ENCODE data around the gene MAFG. TPM values are rescaled to one million over a fixed set of nuclear protein-coding genes. Genes with fewer than 3 reads are reported as not detected.

Gene MAFG
- total and polyA plus RNA-seq, 2 of the 13 experiments (the other 11 are each of a cell fraction or from before 2014, with no cell fraction given): 14.5 to 20.0 TPM

DNA sequence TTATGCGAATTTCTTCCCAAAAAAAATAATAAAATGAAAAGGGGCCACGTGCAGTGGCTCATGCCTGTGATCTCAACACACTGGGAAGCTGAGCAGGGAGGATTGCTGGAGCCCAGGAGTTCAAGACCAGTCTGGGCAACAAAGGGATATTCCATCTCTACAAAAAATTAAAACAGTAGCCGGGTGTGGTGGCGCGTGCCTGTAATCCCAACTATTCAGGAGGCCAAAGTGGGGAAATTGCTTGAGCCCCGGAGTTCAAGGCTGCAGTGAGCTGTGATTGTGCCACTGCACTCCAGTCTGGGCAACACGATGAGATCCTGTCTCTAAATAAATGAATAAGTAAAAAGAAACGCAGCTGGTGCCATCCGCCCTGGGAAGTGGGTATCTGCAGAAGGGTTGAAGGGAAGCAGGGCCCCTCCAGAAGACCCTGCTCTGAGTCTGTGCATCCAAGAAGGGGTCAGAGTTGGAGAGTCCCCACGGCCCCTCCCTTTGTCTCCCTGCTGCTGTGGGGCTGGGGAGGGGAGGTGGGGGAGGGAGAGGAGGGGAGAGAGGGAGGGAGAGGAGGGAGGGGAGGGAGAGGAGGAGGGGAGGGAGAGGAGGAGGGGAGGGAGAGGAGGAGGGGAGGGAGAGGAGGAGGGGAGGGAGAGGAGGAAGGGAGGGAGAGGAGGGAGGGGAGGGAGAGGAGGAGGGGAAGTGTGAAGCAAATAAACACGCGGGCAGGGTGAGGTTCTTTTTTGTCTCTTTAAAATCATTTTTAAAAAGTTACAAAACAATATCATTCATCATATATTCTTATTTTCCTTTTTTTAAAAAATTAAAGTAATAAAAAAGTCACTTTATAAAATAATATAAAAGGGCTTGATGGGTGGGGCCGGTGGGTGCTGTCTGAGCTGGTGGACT lies 24.5 kb upstream of the MAFG start (continued):
- TF ChIP-seq MBD4 (IDR thresholded peaks at IDR 0.05; ENCODE audit: borderline replicate concordance, low read length): no peak
- no peak for TF ChIP-seq BCL6 (CRISPR knock-in tag; IDR thresholded peaks at IDR 0.05)
- peak; percentile 43 for TF ChIP-seq SRSF4 (IDR thresholded peaks at IDR 0.05; ENCODE audit: low read depth, low read length, poor library complexity, severe bottlenecking)
- TF ChIP-seq XBP1 (CRISPR knock-in tag; IDR thresholded peaks at IDR 0.05): no peak
- no peak for TF ChIP-seq TOPORS (CRISPR knock-in tag; IDR thresholded peaks at IDR 0.05)
- TF ChIP-seq KMT2A (CRISPR knock-in tag; IDR thresholded peaks at IDR 0.05): no peak
- no peak for TF ChIP-seq ZNF180 (CRISPR knock-in tag; IDR thresholded peaks at IDR 0.05; ENCODE audit: borderline replicate concordance, low read depth)
- TF ChIP-seq, protein P1, sequence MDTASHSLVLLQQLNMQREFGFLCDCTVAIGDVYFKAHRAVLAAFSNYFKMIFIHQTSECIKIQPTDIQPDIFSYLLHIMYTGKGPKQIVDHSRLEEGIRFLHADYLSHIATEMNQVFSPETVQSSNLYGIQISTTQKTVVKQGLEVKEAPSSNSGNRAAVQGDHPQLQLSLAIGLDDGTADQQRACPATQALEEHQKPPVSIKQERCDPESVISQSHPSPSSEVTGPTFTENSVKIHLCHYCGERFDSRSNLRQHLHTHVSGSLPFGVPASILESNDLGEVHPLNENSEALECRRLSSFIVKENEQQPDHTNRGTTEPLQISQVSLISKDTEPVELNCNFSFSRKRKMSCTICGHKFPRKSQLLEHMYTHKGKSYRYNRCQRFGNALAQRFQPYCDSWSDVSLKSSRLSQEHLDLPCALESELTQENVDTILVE (CRISPR knock-in tag; IDR thresholded peaks at IDR 0.05): 0 out of 2 replicates have a peak, but pooled peaks have one; percentile 14
- TF ChIP-seq SNAPC2 (CRISPR knock-in tag; IDR thresholded peaks at IDR 0.05): no peak
- no peak for TF ChIP-seq MIER2 (CRISPR knock-in tag; IDR thresholded peaks at IDR 0.05)
- TF ChIP-seq KLF16 (CRISPR knock-in tag; IDR thresholded peaks at IDR 0.05): peak in 1 of 2 experiments; percentile 22; a peak in 1 of 4 replicates
- TF ChIP-seq, protein P2, sequence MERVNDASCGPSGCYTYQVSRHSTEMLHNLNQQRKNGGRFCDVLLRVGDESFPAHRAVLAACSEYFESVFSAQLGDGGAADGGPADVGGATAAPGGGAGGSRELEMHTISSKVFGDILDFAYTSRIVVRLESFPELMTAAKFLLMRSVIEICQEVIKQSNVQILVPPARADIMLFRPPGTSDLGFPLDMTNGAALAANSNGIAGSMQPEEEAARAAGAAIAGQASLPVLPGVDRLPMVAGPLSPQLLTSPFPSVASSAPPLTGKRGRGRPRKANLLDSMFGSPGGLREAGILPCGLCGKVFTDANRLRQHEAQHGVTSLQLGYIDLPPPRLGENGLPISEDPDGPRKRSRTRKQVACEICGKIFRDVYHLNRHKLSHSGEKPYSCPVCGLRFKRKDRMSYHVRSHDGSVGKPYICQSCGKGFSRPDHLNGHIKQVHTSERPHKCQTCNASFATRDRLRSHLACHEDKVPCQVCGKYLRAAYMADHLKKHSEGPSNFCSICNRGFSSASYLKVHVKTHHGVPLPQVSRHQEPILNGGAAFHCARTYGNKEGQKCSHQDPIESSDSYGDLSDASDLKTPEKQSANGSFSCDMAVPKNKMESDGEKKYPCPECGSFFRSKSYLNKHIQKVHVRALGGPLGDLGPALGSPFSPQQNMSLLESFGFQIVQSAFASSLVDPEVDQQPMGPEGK (CRISPR knock-in tag; IDR thresholded peaks at IDR 0.05): peak; percentile 35; the same call in 1 of the 2 replicates
- TF ChIP-seq NFYC (CRISPR knock-in tag; IDR thresholded peaks at IDR 0.05): 0 out of 2 replicates have a peak, but pooled peaks have one; percentile 16
- TF ChIP-seq RBM22 (optimal IDR thresholded peaks at IDR 0.05; ENCODE audit: low read length): peak; percentile 97
- no peak for TF ChIP-seq ZNF430 (CRISPR knock-in tag; IDR thresholded peaks at IDR 0.05)
- TF ChIP-seq HDAC6 (IDR thresholded peaks at IDR 0.05; ENCODE audit: low read depth, low read length): no peak
- TF ChIP-seq TEAD2 (CRISPR knock-in tag; IDR thresholded peaks at IDR 0.05): no peak
- no peak for TF ChIP-seq ZNF264 (CRISPR knock-in tag; IDR thresholded peaks at IDR 0.05)
- TF ChIP-seq FOXJ3 (CRISPR knock-in tag; IDR thresholded peaks at IDR 0.05; ENCODE audit: borderline replicate concordance): no peak
- TF ChIP-seq ZNF652 (CRISPR knock-in tag; IDR thresholded peaks at IDR 0.05; ENCODE audit: borderline replicate concordance, low read depth): no peak
- TF ChIP-seq HMG20B (CRISPR knock-in tag; conservative IDR thresholded peaks at IDR 0.05): 0 out of 2 replicates have a peak, but pooled peaks have one; percentile 37
- TF ChIP-seq, protein P3, sequence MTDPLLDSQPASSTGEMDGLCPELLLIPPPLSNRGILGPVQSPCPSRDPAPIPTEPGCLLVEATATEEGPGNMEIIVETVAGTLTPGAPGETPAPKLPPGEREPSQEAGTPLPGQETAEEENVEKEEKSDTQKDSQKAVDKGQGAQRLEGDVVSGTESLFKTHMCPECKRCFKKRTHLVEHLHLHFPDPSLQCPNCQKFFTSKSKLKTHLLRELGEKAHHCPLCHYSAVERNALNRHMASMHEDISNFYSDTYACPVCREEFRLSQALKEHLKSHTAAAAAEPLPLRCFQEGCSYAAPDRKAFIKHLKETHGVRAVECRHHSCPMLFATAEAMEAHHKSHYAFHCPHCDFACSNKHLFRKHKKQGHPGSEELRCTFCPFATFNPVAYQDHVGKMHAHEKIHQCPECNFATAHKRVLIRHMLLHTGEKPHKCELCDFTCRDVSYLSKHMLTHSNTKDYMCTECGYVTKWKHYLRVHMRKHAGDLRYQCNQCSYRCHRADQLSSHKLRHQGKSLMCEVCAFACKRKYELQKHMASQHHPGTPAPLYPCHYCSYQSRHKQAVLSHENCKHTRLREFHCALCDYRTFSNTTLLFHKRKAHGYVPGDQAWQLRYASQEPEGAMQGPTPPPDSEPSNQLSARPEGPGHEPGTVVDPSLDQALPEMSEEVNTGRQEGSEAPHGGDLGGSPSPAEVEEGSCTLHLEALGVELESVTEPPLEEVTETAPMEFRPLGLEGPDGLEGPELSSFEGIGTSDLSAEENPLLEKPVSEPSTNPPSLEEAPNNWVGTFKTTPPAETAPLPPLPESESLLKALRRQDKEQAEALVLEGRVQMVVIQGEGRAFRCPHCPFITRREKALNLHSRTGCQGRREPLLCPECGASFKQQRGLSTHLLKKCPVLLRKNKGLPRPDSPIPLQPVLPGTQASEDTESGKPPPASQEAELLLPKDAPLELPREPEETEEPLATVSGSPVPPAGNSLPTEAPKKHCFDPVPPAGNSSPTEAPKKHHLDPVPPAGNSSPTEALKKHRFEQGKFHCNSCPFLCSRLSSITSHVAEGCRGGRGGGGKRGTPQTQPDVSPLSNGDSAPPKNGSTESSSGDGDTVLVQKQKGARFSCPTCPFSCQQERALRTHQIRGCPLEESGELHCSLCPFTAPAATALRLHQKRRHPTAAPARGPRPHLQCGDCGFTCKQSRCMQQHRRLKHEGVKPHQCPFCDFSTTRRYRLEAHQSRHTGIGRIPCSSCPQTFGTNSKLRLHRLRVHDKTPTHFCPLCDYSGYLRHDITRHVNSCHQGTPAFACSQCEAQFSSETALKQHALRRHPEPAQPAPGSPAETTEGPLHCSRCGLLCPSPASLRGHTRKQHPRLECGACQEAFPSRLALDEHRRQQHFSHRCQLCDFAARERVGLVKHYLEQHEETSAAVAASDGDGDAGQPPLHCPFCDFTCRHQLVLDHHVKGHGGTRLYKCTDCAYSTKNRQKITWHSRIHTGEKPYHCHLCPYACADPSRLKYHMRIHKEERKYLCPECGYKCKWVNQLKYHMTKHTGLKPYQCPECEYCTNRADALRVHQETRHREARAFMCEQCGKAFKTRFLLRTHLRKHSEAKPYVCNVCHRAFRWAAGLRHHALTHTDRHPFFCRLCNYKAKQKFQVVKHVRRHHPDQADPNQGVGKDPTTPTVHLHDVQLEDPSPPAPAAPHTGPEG (CRISPR knock-in tag; IDR thresholded peaks at IDR 0.05): no peak

Data from HepG2 (cell line).